ENCODE measurements around the gene RNF186.

DNA sequence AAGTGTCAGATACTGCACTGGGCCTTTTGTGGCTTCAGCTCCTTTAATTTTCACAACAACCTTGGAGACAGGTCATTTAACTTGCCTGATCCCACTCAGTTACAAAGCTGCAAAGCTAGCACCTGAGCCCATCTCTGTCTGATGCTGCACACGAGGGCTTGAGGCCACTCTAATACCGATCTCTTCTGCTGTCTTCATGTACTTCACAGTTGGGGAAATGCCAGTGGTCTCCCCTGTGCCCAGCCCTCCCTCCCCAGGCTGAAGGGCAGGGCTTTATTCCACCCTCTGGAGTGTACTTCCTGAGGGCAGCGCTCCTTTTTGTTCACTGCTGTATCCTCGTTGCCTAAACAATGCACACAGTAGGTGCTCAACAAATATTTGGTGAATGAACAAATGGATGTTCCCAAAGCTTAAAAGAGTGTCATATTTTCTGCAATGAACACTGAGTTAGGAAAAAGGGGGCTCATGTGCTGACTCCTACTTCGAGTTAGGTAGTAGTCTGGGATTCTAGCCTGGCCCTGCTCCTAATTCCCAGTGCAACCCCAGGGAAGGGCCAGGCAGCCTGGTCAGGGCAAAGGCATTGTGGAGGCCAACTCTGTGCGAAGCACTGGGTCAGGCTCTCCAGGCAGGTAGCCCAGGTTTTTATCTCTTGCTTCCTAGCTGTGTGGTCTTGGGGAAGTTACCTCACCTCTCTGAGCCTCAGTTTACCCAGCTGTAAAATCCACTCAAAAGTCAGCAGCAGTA, 16.4 kb downstream of the RNF186 start:
- TF ChIP-seq, protein P1, sequence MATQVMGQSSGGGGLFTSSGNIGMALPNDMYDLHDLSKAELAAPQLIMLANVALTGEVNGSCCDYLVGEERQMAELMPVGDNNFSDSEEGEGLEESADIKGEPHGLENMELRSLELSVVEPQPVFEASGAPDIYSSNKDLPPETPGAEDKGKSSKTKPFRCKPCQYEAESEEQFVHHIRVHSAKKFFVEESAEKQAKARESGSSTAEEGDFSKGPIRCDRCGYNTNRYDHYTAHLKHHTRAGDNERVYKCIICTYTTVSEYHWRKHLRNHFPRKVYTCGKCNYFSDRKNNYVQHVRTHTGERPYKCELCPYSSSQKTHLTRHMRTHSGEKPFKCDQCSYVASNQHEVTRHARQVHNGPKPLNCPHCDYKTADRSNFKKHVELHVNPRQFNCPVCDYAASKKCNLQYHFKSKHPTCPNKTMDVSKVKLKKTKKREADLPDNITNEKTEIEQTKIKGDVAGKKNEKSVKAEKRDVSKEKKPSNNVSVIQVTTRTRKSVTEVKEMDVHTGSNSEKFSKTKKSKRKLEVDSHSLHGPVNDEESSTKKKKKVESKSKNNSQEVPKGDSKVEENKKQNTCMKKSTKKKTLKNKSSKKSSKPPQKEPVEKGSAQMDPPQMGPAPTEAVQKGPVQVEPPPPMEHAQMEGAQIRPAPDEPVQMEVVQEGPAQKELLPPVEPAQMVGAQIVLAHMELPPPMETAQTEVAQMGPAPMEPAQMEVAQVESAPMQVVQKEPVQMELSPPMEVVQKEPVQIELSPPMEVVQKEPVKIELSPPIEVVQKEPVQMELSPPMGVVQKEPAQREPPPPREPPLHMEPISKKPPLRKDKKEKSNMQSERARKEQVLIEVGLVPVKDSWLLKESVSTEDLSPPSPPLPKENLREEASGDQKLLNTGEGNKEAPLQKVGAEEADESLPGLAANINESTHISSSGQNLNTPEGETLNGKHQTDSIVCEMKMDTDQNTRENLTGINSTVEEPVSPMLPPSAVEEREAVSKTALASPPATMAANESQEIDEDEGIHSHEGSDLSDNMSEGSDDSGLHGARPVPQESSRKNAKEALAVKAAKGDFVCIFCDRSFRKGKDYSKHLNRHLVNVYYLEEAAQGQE (IDR thresholded peaks at IDR 0.05; ENCODE audit: insufficient replicate concordance, low read depth), result no peak
- no peak for TF ChIP-seq CTCF (IDR thresholded peaks at IDR 0.05; ENCODE audit: insufficient read depth, low read length)

Measured in HL-60 (cell line).